Keratinocyte (primary cell): ENCODE data around the gene NMD3. TPM values are rescaled to one million over a fixed set of nuclear protein-coding genes. Genes with fewer than 3 reads are reported as not detected.

Experiments
- DNase-seq: peaks from one replicate; pipeline ENCODE4 v3.0.0-alpha.2; 2011; ENCODE audit warnings: low read depth, missing footprints, low spot score
- FAIRE-seq: peaks from 2 replicates; lab custom pipeline; 2011; peaks lifted over from hg19 to GRCh38; lab: Jason Lieb, UNC
- H2AFZ ChIP-seq: 2 replicates; pipeline ENCODE4 v1.6.0; 2012; ENCODE audit warnings: low read length, control low read depth, inconsistent platforms; ENCODE audit not compliant: control insufficient read depth
- H3K27ac ChIP-seq: 2 replicates; pipeline ENCODE4 v1.5.1; 2011; ENCODE audit warnings: low read length; ENCODE audit not compliant: control insufficient read depth, insufficient read depth
- H3K27me3 ChIP-seq: 3 replicates; pipeline ENCODE4 v1.6.0; 2011; ENCODE audit warnings: low read length; ENCODE audit not compliant: control insufficient read depth, insufficient read depth; ENCODE audit errors: extremely low read depth
- H3K36me3 ChIP-seq, 2 experiments: 2 replicates in 1 of 2; 3 replicates in 1 of 2; pipeline ENCODE4 v1.5.1; 2011; ENCODE audit warnings: low read length in 2 of 2, mild to moderate bottlenecking in 1 of 2; ENCODE audit not compliant: control insufficient read depth in 2 of 2, insufficient read depth in 2 of 2; ENCODE audit errors: extremely low read depth in 1 of 2
- H3K4me1 ChIP-seq: 3 replicates; pipeline ENCODE4 v1.5.1; 2011; ENCODE audit warnings: low read length; ENCODE audit not compliant: control insufficient read depth, insufficient read depth; ENCODE audit errors: extremely low read depth
- H3K4me2 ChIP-seq: 3 replicates; pipeline ENCODE4 v1.6.0; 2011; ENCODE audit warnings: low read depth, low read length; ENCODE audit not compliant: control insufficient read depth, insufficient read depth; ENCODE audit errors: extremely low read depth
- H3K4me3 ChIP-seq, 3 experiments: fragments of 200-600 bp in 1 of 3; sonication (generic) in 1 of 3; 2 replicates in 2 of 3; 3 replicates in 1 of 3; pipeline ENCODE4 v1.5.1; 2011 to 2016; ENCODE audit warnings: low read length in 3 of 3, mild to moderate bottlenecking in 3 of 3, control low read depth in 2 of 3, inconsistent platforms in 1 of 3, low read depth in 1 of 3, mixed read lengths in 1 of 3, mixed run types in 1 of 3, moderate library complexity in 1 of 3; ENCODE audit not compliant: control insufficient read depth in 2 of 3, insufficient read depth in 2 of 3; ENCODE audit errors: extremely low read depth in 1 of 3
- H3K79me2 ChIP-seq: 2 replicates; pipeline ENCODE4 v1.6.0; 2012; ENCODE audit warnings: low read length; ENCODE audit not compliant: control insufficient read depth, insufficient read depth
- H3K9ac ChIP-seq: 3 replicates; pipeline ENCODE4 v1.6.0; 2011; ENCODE audit warnings: low read length; ENCODE audit not compliant: control insufficient read depth, insufficient read depth; ENCODE audit errors: extremely low read depth
- H3K9me1 ChIP-seq: 3 replicates; pipeline ENCODE4 v1.6.0; 2011; ENCODE audit warnings: low read length; ENCODE audit not compliant: control insufficient read depth, insufficient read depth; ENCODE audit errors: extremely low read depth
- H3K9me3 ChIP-seq: 2 replicates; pipeline ENCODE4 v1.5.1; 2012; ENCODE audit warnings: low read depth, low read length; ENCODE audit not compliant: control insufficient read depth
- H4K20me1 ChIP-seq: 3 replicates; pipeline ENCODE4 v1.6.0; 2011; ENCODE audit warnings: low read length; ENCODE audit not compliant: control insufficient read depth, insufficient read depth; ENCODE audit errors: extremely low read depth
- EZH2 ChIP-seq: IDR thresholded peaks from one replicate; pipeline ENCODE4 v1.6.1; 2012; ENCODE audit warnings: inconsistent platforms, mild to moderate bottlenecking, low read length, moderate library complexity
- dilution Hi-C: fragments of 300-500 bp; cut with MboI; formaldehyde crosslinking; loops from one replicate; pipeline ENCODE4 v1.7.0; 2020; ENCODE audit warnings: low sequenced_read_pairs; ENCODE audit not compliant: extremely low pct_ligation_motif_present
- polyA plus RNA-seq, 5 experiments: library from polyadenylated mRNA; depleted of rRNA in 3 of 5; stranded (reverse) in 3 of 5; stranded (forward) in 1 of 5; unstranded in 1 of 5; fragments of >200 nt; gene quantifications; 1 replicate in 1 of 5; 2 replicates in 3 of 5; 3 replicates in 1 of 5; pipeline versions ENCODE4 v1.2.1 to v1.2.3, GENCODE V29; 2011 to 2012; ENCODE audit warnings: missing spikeins in 2 of 5, low read depth in 1 of 5, low replicate concordance in 1 of 5
- TF ChIP-seq, protein P1 (sequence below), 3 experiments: IDR thresholded peaks in 1 of 3; conservative IDR thresholded peaks in 1 of 3; optimal IDR thresholded peaks in 1 of 3; 2 replicates in 2 of 3; 3 replicates in 1 of 3; pipeline versions ENCODE3 to v1.5.1; 2011; ENCODE audit warnings: low read length in 3 of 3, mild to moderate bottlenecking in 3 of 3, moderate library complexity in 2 of 3, control low read depth in 1 of 3, inconsistent platforms in 1 of 3; ENCODE audit not compliant: insufficient read depth in 2 of 3; ENCODE audit errors: extremely low read depth in 1 of 3

NMD3 gene
- polyA plus RNA-seq, 1 donor (not counting 4 experiments of a cell fraction or from before 2014, with no cell fraction given), result 65.2 TPM

DNA sequence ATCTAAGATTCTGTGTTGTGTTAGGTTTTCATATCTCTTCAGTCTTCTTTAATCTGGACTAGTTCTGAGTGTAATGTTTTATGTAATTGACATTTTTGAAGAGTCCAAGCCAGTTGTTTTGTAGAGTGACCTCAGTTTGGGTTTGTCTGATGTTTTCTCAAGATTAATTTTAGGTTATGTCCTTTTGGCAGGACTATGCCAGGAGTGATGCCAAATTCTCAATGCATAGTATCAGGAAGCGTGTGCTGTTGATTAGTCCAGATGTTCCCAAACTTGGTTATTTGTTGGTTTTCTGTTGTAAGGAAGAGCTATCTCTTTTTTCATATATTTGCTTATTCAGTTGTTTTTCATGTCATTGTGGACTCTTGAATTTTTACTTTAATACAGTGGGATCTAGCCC, 32.6 kb downstream of the NMD3 start:
- no peak for TF ChIP-seq EZH2
- TF ChIP-seq, protein P1, sequence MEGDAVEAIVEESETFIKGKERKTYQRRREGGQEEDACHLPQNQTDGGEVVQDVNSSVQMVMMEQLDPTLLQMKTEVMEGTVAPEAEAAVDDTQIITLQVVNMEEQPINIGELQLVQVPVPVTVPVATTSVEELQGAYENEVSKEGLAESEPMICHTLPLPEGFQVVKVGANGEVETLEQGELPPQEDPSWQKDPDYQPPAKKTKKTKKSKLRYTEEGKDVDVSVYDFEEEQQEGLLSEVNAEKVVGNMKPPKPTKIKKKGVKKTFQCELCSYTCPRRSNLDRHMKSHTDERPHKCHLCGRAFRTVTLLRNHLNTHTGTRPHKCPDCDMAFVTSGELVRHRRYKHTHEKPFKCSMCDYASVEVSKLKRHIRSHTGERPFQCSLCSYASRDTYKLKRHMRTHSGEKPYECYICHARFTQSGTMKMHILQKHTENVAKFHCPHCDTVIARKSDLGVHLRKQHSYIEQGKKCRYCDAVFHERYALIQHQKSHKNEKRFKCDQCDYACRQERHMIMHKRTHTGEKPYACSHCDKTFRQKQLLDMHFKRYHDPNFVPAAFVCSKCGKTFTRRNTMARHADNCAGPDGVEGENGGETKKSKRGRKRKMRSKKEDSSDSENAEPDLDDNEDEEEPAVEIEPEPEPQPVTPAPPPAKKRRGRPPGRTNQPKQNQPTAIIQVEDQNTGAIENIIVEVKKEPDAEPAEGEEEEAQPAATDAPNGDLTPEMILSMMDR (optimal IDR thresholded peaks at IDR 0.05 in 1 of 3, IDR thresholded peaks at IDR 0.05 in 1 of 3, conservative IDR thresholded peaks at IDR 0.05 in 1 of 3; ENCODE audit: extremely low read depth in 1 of 3, insufficient read depth in 2 of 3, low read length in 3 of 3), result no peak
- FAIRE-seq, result no peak
- dilution Hi-C loops, result no loop called here

DNA sequence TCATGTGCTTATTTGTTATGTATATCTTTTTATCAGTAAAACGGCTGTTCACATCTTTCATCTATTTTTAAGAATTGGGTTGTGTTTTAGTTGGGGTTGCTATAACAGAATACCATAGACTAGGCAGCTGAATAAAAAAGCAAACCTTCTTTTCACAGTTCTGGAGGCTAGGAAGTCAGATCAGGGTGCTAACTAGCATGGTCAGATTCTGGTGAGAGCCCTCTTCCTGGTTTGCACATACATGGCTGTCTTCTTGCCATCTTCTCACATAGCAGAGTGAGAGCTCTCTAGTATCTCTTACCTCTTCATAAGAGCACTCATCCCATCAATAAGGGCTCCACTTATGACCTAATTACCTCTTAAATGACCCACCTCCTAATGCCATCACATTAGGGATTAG, 33.8 kb downstream of the NMD3 start:
- H3K9me3 ChIP-seq, result no peaks in the 10 kb centered on the region
- dilution Hi-C loops, result no loop called here

More for the DNA sequence above, 32.6 kb downstream of the NMD3 start:
- Histone ChIP-seq H3K36me3 (peaks cover 4 to 10% of the 10 kb centered on the region in 2 experiments), H4K20me1 (no peaks in the 10 kb centered on the region), H3K9me1 (no peaks in the 10 kb centered on the region), H2AFZ (no peak overlapping the region), H3K27ac (no peak overlapping the region), H3K9me3 (no peaks in the 10 kb centered on the region), H3K27me3 (no peaks in the 10 kb centered on the region), H3K4me2 (no peak overlapping the region), H3K4me1 (peaks cover 6% of the 10 kb centered on the region), H3K9ac (no peak overlapping the region), H3K4me3 (no peak overlapping the region), H3K79me2 (peaks cover 1% of the 10 kb centered on the region)
- no peak for DNase-seq

More for the DNA sequence above, 33.8 kb downstream of the NMD3 start:
- no peaks in the 10 kb centered on the region for H3K9me1 ChIP-seq
- H3K9ac ChIP-seq, result no peak overlapping the region
- H3K79me2 ChIP-seq, result peaks cover 1% of the 10 kb centered on the region
- no peak overlapping the region for H3K4me2 ChIP-seq
- H4K20me1 ChIP-seq, result no peaks in the 10 kb centered on the region
- no peak overlapping the region for H2AFZ ChIP-seq
- no peaks in the 10 kb centered on the region for H3K27me3 ChIP-seq
- peaks cover 6% of the 10 kb centered on the region for H3K4me1 ChIP-seq
- TF ChIP-seq, protein P1 (optimal IDR thresholded peaks at IDR 0.05 in 1 of 3, IDR thresholded peaks at IDR 0.05 in 1 of 3, conservative IDR thresholded peaks at IDR 0.05 in 1 of 3; ENCODE audit: extremely low read depth in 1 of 3, insufficient read depth in 2 of 3, low read length in 3 of 3), result no peak
- no peak for TF ChIP-seq EZH2
- FAIRE-seq, result no peak
- no peak overlapping the region for H3K4me3 ChIP-seq
- DNase-seq, result no peak
- H3K27ac ChIP-seq, result no peak overlapping the region
- H3K36me3 ChIP-seq, result peaks cover 4 to 10% of the 10 kb centered on the region in 2 experiments
